ENCODE measurements around the gene HDAC9.
"Not testable (repeated sequence)": the region's sequence is repeated elsewhere in the genome, so short reads cannot be mapped to it uniquely, and the experiment has no call there.

DNA sequence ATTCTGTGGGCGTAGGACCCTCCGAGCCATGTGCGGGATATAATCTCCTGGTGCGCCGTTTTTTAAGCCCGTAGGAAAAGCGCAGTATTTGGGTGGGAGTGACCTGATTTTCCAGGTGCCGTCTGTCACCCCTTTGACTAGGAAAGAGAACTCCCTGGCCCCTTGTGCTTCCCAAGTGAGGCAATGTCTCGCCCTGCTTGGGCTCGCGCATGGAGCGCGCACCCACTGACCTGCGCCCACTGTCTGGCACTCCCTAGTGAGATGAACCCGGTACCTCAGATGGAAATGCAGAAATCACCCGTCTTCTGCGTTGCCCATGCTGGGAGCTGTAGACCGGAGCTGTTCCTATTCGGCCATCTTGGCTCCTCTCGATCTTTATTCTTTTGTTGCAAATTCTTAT is 495.2 kb downstream of the HDAC9 start:
- TF ChIP-seq, protein P1, sequence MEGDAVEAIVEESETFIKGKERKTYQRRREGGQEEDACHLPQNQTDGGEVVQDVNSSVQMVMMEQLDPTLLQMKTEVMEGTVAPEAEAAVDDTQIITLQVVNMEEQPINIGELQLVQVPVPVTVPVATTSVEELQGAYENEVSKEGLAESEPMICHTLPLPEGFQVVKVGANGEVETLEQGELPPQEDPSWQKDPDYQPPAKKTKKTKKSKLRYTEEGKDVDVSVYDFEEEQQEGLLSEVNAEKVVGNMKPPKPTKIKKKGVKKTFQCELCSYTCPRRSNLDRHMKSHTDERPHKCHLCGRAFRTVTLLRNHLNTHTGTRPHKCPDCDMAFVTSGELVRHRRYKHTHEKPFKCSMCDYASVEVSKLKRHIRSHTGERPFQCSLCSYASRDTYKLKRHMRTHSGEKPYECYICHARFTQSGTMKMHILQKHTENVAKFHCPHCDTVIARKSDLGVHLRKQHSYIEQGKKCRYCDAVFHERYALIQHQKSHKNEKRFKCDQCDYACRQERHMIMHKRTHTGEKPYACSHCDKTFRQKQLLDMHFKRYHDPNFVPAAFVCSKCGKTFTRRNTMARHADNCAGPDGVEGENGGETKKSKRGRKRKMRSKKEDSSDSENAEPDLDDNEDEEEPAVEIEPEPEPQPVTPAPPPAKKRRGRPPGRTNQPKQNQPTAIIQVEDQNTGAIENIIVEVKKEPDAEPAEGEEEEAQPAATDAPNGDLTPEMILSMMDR (conservative IDR thresholded peaks at IDR 0.05) = not testable (repeated sequence)
- TF ChIP-seq EZH2 (IDR thresholded peaks at IDR 0.05; ENCODE audit: low read depth) = not testable (repeated sequence)

Data from PC-9 (cell line).